UCSD-AML1 (cell line): Measurements from ENCODE around the gene GPR156.

ENCODE experiments used
- DNase-seq: peaks from one replicate; lab custom pipeline; 2025; ENCODE audit not compliant: unreplicated experiment; lab: John Stamatoyannopoulos, UW

GPR156 gene

GRCh38 chr3:120129718-120130513 is 155.1 kb downstream of the GPR156 start:
- DNase-seq: no peak

- DNase-seq: no peak
These were observed 156.0 kb downstream of the GPR156 start for GRCh38 chr3:120129051-120129450.

GRCh38 chr3:120125992-120126391 is 159.0 kb downstream of the GPR156 start:
- DNase-seq: no peak

GRCh38 chr3:120119846-120120510 is 165.0 kb downstream of the GPR156 start:
- DNase-seq: no peak
